Measurements from ENCODE around the gene MGAT4B. TPM values are rescaled to one million over a fixed set of nuclear protein-coding genes. Genes with fewer than 3 reads are reported as not detected.

Gene MGAT4B
- total and polyA plus RNA-seq, 2 of the 13 experiments (the other 11 are each of a cell fraction or from before 2014, with no cell fraction given): 93.5 to 130 TPM

DNA sequence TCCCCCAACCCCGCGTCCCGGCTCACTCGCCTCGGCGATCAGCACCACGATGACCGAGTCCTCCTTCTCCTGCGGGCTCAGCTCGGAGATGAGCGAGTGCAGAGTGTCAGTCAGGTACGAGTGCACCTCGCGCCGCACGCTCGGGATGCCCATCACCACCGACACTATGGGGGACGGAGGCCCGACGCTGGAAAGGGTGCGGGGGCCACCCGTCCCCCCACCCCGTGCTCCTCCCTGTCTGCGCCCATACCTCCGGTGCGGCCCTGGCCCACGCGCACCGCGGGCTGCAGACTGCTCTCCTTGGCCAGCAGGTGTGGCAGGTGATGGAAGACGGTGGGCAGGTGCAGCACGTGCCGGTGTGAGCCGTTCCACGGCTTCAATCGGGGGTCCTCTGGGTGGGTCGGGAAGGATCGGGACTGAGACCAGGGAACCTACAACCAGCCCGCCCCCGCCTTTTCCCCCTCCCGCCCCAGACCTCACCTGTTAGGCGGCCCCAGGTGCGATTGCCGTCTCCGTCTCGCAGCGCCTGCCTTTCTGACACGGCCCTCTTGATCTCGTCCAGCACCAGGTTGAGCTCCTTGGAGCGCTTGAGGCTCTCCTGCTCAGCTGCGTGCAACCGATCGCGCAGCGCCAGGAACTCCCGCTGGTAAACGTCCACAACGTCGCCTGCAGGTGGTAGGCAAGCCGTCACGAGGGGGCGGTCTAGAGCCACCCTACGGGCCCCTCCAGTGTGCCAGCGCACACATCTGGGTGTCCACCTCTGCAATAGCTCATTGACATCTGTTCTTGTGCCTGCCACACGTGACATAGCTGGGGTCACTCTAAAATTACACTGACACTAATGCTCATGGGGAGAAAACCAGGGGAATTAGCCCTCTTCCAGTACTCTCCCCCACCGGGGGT, 5.1 kb downstream of the MGAT4B start (continued):
- TF ChIP-seq ZNF136 (CRISPR knock-in tag; IDR thresholded peaks at IDR 0.05; ENCODE audit: low read depth) (no peak), ZNF367 (CRISPR knock-in tag; IDR thresholded peaks at IDR 0.05; ENCODE audit: borderline replicate concordance) (no peak), SP2 (CRISPR knock-in tag; IDR thresholded peaks at IDR 0.05) (no peak), ZNF672 (CRISPR knock-in tag; IDR thresholded peaks at IDR 0.05) (no peak), ZNF510 (CRISPR knock-in tag; IDR thresholded peaks at IDR 0.05; ENCODE audit: low read depth) (no peak), ZNF687 (CRISPR knock-in tag; IDR thresholded peaks at IDR 0.05) (peak; percentile 59), KDM1A (CRISPR knock-in tag; IDR thresholded peaks at IDR 0.05) (no peak), GZF1 (CRISPR knock-in tag; IDR thresholded peaks at IDR 0.05) (no peak), GPN1 (CRISPR knock-in tag; IDR thresholded peaks at IDR 0.05; ENCODE audit: borderline replicate concordance) (no peak), POGK (CRISPR knock-in tag; conservative IDR thresholded peaks at IDR 0.05) (no peak), KDM2A (CRISPR knock-in tag; IDR thresholded peaks at IDR 0.05; ENCODE audit: borderline replicate concordance, low read depth) (0 out of 2 replicates have a peak, but pooled peaks have one; percentile 43), ISX (CRISPR knock-in tag; conservative IDR thresholded peaks at IDR 0.05) (no peak), ZNF614 (CRISPR knock-in tag; IDR thresholded peaks at IDR 0.05; ENCODE audit: borderline replicate concordance) (no peak), RFXANK (CRISPR knock-in tag; IDR thresholded peaks at IDR 0.05) (no peak), ZBTB42 (CRISPR knock-in tag; IDR thresholded peaks at IDR 0.05) (0 out of 2 replicates have a peak, but pooled peaks have one; percentile 60), ZC3H13 (CRISPR knock-in tag; IDR thresholded peaks at IDR 0.05) (peak; percentile 35; the same call in 1 of the 2 replicates), REPIN1 (CRISPR knock-in tag; IDR thresholded peaks at IDR 0.05; ENCODE audit: borderline replicate concordance, low read depth) (no peak)
- TF ChIP-seq, protein P1, sequence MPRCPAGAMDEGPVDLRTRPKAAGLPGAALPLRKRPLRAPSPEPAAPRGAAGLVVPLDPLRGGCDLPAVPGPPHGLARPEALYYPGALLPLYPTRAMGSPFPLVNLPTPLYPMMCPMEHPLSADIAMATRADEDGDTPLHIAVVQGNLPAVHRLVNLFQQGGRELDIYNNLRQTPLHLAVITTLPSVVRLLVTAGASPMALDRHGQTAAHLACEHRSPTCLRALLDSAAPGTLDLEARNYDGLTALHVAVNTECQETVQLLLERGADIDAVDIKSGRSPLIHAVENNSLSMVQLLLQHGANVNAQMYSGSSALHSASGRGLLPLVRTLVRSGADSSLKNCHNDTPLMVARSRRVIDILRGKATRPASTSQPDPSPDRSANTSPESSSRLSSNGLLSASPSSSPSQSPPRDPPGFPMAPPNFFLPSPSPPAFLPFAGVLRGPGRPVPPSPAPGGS (CRISPR knock-in tag; IDR thresholded peaks at IDR 0.05): no peak
- TF ChIP-seq, protein P2, sequence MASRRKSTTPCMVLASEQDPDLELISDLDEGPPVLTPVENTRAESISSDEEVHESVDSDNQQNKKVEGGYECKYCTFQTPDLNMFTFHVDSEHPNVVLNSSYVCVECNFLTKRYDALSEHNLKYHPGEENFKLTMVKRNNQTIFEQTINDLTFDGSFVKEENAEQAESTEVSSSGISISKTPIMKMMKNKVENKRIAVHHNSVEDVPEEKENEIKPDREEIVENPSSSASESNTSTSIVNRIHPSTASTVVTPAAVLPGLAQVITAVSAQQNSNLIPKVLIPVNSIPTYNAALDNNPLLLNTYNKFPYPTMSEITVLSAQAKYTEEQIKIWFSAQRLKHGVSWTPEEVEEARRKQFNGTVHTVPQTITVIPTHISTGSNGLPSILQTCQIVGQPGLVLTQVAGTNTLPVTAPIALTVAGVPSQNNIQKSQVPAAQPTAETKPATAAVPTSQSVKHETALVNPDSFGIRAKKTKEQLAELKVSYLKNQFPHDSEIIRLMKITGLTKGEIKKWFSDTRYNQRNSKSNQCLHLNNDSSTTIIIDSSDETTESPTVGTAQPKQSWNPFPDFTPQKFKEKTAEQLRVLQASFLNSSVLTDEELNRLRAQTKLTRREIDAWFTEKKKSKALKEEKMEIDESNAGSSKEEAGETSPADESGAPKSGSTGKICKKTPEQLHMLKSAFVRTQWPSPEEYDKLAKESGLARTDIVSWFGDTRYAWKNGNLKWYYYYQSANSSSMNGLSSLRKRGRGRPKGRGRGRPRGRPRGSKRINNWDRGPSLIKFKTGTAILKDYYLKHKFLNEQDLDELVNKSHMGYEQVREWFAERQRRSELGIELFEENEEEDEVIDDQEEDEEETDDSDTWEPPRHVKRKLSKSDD (CRISPR knock-in tag; IDR thresholded peaks at IDR 0.05; ENCODE audit: low read depth): peak; percentile 86; the same call in 1 of the 2 replicates

Measured in HepG2 (cell line).